Measurements from ENCODE around the gene MEIOSIN. TPM values are rescaled to one million over a fixed set of nuclear protein-coding genes. Genes with fewer than 3 reads are reported as not detected.

The MEIOSIN gene
- total RNA-seq, 1 donor from 2014 or later, result not detected

DNA sequence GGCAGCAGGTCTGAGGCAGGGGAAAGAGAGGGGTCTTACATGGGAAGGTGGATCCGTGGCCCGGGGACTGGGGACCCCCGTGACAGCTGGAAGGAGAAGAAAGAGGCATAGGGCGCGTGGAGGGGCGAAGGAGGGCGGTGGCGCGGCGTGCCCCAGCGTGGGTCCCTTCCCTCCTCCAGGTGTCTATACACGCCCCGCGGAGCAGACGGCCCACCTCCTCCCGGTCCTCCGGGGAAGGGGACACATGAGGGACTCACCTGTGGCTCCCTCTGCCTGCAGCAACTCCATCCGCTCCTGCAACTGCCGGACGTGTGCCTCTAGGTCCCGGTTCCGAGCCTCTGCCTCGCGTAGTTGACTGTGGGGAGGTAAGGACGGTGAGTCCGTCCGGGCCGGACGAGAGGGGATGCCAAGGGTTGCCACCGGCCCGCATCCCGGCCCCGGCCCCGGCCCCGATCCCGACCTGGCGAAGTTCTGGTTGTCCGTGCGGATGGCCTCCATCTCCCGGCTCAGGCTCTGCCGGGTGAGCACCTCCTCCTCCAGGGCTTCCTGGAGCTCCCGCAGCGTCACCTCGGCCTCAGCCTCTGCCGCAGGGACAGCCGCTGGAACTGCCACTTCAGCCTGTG, 38.2 kb downstream of the MEIOSIN start:
- H3K9me3 Mint-ChIP-seq, result no peaks in the 10 kb centered on the region
- H3K36me3 Mint-ChIP-seq (ENCODE audit: low read depth), result no peaks in the 10 kb centered on the region
- no peak overlapping the region for H3K27ac Mint-ChIP-seq
- H3K27me3 Mint-ChIP-seq, result peaks cover 20% of the 10 kb centered on the region
- peak overlapping the region; percentile 59 for H3K4me3 Mint-ChIP-seq
- H3K4me1 Mint-ChIP-seq, result peaks cover 12% of the 10 kb centered on the region
- DNase-seq, result no peak
- intact Hi-C loops (cut with micrococcal nuclease), result no loop called here

DNA sequence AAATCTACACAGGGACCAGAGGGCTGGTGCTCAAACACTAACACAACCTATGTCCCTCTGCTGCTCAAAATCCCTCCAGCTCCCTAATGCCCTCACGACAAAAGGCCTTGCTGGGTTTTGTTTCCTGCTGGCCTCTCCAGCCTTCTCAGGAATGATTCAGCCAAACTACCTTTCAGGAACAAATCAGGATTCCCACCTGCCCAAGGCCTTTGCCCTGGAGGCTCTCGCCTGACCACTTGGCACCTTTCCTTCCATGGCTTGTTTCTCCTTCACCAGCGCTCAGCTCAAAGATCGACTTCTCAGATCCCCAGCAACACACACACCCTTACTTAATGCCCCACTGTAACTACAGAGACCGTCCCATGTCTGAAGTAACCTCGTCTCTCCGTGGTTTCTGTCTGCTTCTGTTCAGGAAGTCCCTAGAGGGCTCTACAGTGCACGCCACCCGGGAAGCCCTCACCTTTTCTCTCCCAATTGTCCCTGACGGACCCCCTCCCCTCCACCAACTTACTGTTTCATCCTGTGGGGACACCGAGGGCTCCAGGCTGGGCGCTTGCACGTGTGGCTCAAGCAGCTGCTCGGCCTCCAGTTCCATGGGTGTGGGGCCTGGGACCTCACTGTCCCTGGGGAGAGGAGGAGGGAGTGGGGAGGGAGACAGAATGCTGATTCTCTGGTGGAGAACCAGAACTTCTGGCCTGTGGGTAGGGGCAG, 39.0 kb downstream of the MEIOSIN start:
- Mint-ChIP-seq H3K9me3 (no peaks in the 10 kb centered on the region), H3K4me3 (no peak overlapping the region), H3K4me1 (peaks cover 12% of the 10 kb centered on the region), H3K27me3 (peaks cover 21% of the 10 kb centered on the region), H3K27ac (no peak overlapping the region), H3K36me3 (ENCODE audit: low read depth) (peaks cover 1% of the 10 kb centered on the region)
- DNase-seq, result no peak
- intact Hi-C loops (cut with micrococcal nuclease), result no loop called here

DNA sequence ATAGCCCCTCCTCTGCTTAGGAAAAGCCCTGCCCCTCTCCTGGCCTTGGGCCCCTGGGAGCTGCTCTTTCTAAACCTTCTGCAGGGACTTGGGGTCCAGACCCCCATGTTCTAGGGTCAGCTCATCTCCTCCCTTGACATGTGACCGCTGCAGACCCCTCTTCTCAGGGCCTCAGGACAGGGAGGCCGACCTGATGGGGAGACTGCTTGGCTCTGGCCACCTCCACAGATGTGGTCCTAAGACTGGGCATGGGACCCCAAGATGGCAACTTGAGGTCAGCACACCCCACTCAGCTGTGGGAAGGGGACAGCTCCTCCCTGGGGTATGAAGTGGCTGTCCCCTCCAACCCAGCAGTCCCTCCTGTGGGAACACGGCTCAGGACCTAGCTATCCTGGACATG, 39.7 kb downstream of the MEIOSIN start:
- H3K4me1 Mint-ChIP-seq, result peaks cover 12% of the 10 kb centered on the region

DNA sequence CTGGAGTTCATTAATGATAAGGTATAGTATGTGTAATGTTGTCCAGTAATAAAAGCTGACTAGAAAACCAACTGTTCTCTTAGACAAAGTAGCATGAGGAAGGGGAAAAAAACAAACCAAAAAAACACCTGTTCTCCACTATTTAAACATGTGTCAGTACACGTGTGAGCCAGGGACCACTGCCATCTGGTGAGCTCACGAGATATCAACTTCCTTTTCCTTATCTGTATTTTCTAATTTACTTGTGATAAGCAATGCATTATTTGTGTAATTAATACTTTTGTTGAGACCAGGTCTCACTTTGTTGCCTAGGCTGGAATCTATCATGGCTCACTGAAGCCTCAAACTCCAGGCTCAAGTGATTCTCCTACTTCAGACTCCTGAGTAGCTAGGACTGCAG, 40.1 kb downstream of the MEIOSIN start:
- H3K4me1 Mint-ChIP-seq, result peaks cover 12% of the 10 kb centered on the region
- H3K4me3 Mint-ChIP-seq, result no peak overlapping the region

More for the DNA sequence above, 39.7 kb downstream of the MEIOSIN start:
- no peak for DNase-seq
- H3K36me3 Mint-ChIP-seq (ENCODE audit: low read depth), result peaks cover 1% of the 10 kb centered on the region
- no peaks in the 10 kb centered on the region for H3K9me3 Mint-ChIP-seq
- no peak overlapping the region for H3K27ac Mint-ChIP-seq
- intact Hi-C loops (cut with micrococcal nuclease), result no loop called here
- no peak overlapping the region for H3K4me3 Mint-ChIP-seq
- peaks cover 19% of the 10 kb centered on the region for H3K27me3 Mint-ChIP-seq

DNA sequence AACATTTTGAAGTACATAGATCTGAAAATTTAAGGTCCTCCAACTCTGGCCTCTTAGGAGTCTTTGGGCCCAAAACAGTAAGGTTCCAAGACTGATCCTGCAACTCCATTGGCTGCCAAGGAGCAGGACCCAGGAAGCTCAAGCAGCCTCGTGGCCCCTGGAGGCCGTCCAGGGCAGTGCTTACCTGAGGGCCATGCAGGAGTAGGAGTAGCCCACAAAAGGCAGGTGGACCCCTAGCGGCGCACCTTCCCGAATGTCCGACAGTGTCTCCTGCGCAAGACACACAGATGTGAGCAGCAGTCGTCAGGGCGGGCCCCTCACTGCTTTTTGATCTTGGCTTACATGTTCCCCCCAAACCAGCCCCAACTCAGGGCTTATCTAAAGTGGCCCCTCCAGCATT, 41.5 kb downstream of the MEIOSIN start:
- Mint-ChIP-seq H3K27ac (no peak overlapping the region), H3K4me1 (peaks cover 17% of the 10 kb centered on the region), H3K4me3 (no peak overlapping the region), H3K36me3 (ENCODE audit: low read depth) (peaks cover 3% of the 10 kb centered on the region), H3K27me3 (peaks cover 23% of the 10 kb centered on the region), H3K9me3 (no peaks in the 10 kb centered on the region)
- DNase-seq, result no peak
- intact Hi-C loops (cut with micrococcal nuclease), result no loop called here

More for the DNA sequence above, 40.1 kb downstream of the MEIOSIN start:
- Mint-ChIP-seq H3K9me3 (no peaks in the 10 kb centered on the region), H3K27me3 (peaks cover 19% of the 10 kb centered on the region), H3K36me3 (ENCODE audit: low read depth) (peaks cover 1% of the 10 kb centered on the region), H3K27ac (no peak overlapping the region)
- intact Hi-C loops (cut with micrococcal nuclease), result no loop called here
- no peak for DNase-seq

DNA sequence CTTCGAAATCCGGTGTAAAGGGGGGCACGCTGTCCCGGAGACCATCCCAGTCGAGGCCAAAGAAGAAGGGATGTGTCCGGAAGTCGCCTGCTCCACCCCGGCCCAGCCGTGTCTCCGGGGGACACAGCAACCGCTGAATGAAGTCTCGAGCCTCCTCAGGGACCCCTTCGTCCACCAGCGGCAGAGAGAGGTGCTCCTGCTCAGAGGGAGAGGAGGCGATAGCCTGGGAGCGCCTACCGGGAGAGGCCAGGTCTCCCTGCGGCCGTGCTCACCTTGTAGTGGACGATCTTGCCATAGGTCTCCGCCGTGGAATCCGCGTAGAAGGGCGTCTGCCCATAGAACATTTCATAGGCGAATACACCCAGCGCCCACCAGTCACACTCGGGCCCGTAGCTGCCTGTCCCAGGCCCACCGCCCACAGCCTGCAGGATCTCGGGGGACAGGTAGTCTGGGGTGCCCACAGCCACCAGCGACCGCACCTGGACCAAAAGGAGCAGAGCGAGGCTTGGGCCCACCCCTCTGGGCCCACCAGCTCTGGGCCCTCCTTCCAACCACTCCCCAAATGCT, 44.2 kb downstream of the MEIOSIN start:
- Mint-ChIP-seq H3K9me3 (no peaks in the 10 kb centered on the region), H3K4me3 (no peak overlapping the region)
- no peak for DNase-seq

DNA sequence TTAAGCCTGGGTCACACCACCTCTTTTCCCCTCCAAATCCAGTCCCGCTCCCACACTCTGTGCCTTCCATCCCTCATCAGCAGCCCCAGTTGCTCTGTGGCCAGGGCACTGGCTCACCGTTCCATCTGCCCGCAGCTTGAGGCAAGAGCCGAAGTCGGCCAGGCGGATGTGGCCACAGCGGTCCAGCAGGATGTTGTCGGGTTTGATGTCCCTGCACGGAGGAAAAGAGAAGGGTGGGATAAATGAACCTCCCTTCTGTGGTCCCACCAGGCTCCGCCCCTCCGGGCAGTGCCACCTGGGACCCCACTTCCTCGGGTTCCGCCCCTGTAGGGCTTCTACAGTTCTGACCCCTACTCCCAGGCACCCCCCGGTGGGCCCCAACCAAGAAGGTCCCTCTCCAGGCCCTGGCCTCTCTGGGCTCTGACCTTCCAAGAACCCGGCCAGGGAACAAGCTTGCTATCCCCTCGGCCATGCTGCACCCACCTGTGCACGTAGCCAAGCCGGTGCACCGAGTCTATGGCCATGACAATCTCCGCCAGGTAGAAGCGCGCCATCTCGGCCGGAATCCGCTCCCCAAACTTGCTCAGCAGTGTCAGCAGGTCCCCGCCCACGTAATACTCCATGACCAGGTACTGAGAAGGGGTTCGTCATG, 44.9 kb downstream of the MEIOSIN start:
- intact Hi-C loops (cut with micrococcal nuclease), result no loop called here
- peaks cover 15% of the 10 kb centered on the region for H3K4me1 Mint-ChIP-seq
- no peak for DNase-seq
- H3K27me3 Mint-ChIP-seq, result peaks cover 22% of the 10 kb centered on the region
- no peak overlapping the region for H3K27ac Mint-ChIP-seq
- H3K36me3 Mint-ChIP-seq (ENCODE audit: low read depth), result peaks cover 3% of the 10 kb centered on the region
- no peaks in the 10 kb centered on the region for H3K9me3 Mint-ChIP-seq
- H3K4me3 Mint-ChIP-seq, result peak overlapping the region; percentile 72

More for the DNA sequence above, 44.2 kb downstream of the MEIOSIN start:
- peaks cover 3% of the 10 kb centered on the region for H3K36me3 Mint-ChIP-seq (ENCODE audit: low read depth)
- peaks cover 23% of the 10 kb centered on the region for H3K27me3 Mint-ChIP-seq
- no peak overlapping the region for H3K27ac Mint-ChIP-seq
- intact Hi-C loops (cut with micrococcal nuclease), result no loop called here
- H3K4me1 Mint-ChIP-seq, result peaks cover 15% of the 10 kb centered on the region

DNA sequence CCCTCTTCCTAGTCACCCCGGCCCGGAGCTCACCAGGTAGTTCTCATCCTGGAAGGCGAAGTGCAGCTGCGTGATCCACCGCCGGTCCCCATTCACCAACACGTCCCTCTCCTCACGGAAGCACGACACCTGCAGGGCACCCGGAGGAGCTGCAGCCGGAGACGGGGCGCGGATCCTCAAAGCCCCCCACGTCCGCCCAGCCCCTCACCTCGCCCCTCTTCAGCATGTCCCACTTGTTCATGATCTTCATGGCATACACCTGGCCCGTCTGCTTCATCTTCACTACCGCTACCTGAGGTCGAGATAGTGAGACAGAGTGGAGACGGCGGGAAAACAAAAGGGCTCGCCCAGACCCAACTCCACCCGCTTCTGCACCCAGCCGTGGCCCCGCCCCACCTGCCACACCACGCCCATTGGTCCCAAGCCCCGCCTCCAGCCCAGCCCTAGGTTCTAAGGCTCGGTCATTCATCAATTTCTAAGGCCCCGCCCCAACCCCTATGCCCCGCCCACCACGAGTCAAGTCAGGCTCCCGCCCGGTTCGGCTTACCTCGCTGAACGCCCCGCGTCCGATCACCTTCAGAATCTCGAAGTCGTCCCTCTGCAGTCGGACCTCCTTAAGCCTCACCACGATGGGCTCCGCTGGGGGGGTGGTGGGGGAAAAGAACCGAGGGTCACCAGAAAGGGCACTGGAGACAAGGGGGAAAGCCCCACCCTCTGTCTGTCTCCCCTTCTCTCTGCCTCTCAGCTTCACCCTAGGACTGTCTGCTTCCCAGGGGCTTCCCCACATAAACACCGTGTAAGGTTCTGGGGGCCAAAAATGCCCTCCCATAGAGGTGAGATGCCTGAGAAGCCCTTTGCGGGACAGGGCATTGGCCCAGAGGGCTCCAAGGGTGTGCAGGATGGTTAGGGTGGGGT, 46.2 kb downstream of the MEIOSIN start:
- DNase-seq, result peak; percentile 96
- H3K9me3 Mint-ChIP-seq, result no peaks in the 10 kb centered on the region
- H3K36me3 Mint-ChIP-seq (ENCODE audit: low read depth), result peaks cover 6% of the 10 kb centered on the region
- peaks cover 15% of the 10 kb centered on the region for H3K4me1 Mint-ChIP-seq
- intact Hi-C loops (cut with micrococcal nuclease), result loop anchor here (1.0 kb wide), 2 partner anchors 9 to 13 kb away; partner anchors contain the start of gene DMWD
- H3K27me3 Mint-ChIP-seq, result peaks cover 26% of the 10 kb centered on the region
- peak overlapping the region; percentile 34 for H3K27ac Mint-ChIP-seq
- H3K4me3 Mint-ChIP-seq, result peak overlapping the region; percentile 72

DNA sequence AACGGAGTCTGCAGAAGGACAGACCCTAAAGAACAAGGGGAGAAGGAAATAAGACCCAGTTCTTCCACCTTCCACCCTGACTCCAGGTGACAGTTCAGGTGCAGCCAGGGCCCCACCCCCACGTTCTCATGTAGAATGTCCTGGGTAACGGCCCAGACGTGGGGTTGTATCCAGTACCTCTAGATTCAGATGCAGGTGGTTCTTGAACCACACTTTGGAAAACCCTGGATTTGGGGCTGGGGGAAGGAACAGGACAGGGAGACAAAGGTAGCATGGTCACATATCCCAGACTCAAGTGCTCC, 46.9 kb downstream of the MEIOSIN start:
- peaks cover 27% of the 10 kb centered on the region for H3K27me3 Mint-ChIP-seq
- H3K27ac Mint-ChIP-seq, result no peak overlapping the region
- no peak for DNase-seq
- H3K4me1 Mint-ChIP-seq, result peaks cover 15% of the 10 kb centered on the region
- H3K9me3 Mint-ChIP-seq, result no peaks in the 10 kb centered on the region
- peaks cover 6% of the 10 kb centered on the region for H3K36me3 Mint-ChIP-seq (ENCODE audit: low read depth)
- H3K4me3 Mint-ChIP-seq, result no peak overlapping the region
- intact Hi-C loops (cut with micrococcal nuclease), result no loop called here

DNA sequence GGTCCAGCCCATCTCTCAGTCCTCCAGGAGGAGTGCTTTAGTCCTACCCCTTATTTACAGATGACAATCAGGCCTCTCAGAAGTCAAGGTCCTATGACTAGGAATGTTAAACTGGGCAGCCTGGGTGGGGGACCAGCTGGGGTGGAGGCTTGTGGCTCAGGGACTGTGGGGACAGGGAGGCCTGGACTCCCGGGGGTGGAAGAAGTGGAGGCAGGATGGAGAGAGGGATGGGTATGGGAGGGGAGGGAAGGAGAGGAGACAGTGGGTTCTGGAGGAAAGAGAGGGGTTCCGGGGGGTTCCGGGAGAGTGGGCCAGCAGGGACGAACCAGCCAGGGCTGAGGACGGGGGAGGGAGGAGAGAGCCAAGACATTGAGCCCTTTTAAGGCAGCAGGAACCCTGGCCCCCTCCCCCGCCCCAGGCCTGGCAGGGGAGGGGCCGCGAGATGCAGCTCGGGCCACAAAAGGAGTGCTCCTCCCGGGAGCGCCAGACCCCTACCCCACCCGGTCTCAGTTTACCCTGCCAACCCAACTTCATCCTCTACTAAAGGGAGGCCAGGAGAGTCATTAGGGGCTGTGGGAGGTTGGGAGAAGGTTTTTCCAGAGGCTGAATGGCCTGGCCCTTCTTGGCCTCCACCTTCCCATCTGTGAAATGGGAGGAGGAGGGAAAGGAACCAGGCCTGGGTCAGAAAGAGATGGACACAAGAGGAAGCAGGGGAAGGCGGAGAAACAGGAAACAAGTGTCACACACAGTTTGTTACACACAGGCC, 47.4 kb downstream of the MEIOSIN start:
- intact Hi-C loops (cut with micrococcal nuclease), result no loop called here
- no peak for DNase-seq
- H3K27ac Mint-ChIP-seq, result no peak overlapping the region
- no peaks in the 10 kb centered on the region for H3K9me3 Mint-ChIP-seq
- H3K4me1 Mint-ChIP-seq, result peaks cover 15% of the 10 kb centered on the region
- H3K36me3 Mint-ChIP-seq (ENCODE audit: low read depth), result peaks cover 8% of the 10 kb centered on the region
- H3K4me3 Mint-ChIP-seq, result no peak overlapping the region
- H3K27me3 Mint-ChIP-seq, result peaks cover 29% of the 10 kb centered on the region

DNA sequence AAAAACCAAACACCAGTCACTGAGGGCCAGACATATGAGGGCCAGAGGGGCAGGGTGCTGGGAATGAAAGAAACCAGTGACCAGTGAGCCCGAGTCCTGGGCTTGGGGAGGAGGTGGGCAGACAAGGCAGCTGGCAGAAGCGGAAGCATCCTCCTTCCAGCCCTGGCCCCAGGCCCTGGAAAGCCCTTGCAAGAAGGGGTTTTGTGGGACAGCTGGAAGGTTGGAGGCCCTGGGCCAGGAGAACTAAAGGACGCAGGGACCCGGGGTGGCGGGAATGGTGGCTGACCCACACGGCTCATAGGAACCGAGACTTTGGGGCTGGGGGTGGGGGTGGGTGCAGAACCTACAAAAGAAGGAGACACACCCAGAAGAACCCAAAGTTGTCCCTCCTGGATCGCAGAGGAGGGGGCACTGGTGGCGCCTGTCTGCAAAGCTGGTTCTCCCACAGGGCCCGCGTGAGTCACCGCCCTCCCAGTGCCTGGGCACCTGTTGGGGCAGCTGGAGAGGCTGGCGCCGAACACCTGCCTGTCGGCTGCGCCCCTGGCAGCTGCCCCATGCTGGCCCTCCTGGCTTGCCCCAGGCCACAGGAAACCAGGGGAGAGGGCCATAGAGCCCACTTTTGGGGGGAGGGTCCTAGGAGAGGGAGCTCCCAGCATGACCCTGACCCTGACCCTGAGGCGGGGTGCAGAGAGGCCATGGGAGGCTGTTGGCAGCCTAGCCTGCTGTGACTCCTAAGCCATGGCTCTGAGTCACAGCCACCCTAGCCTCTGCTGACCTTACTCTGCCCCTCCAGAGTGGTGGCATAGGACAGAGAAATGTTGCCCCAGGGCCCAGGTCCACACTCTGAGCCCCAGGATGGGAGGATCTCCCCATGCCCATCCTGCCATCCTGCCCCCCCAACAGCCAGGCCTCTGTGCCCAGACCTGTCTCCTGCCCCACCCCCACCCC, 48.2 kb downstream of the MEIOSIN start:
- H3K36me3 Mint-ChIP-seq (ENCODE audit: low read depth), result peaks cover 12% of the 10 kb centered on the region

DNA sequence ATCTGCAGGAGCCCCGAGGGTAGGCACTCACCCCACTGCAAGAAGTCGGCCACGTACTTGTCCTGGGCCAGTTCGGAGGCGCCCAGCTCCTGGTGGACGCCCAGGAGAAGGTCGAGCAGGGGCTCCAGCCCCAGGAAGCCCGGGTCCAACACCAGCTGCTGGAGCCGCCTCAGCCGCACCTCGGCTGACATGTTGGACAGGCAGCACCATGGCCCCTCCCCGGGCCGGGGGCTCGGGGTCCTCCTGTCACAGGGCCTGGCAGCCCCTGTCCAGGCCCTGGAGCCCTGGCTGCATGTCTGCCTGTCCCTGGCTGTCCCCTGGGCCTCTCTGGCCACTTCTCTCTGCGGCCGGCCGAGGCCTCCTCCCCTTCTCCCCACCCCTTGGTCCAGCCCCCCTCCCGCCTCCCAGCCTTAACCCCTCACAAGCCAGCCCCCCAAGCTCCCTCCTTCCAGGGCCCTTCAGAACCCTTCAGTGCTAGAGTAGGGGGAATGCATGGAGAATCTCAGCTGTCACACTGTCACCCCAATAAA, 49.0 kb downstream of the MEIOSIN start, which contains the start of gene DMPK:
TSS of gene DMPK (minus strand) at position 329 of the 530 bp plus-strand sequence. CDS start at position 191, 138 bp downstream.
- Mint-ChIP-seq H3K9me3 (no peaks in the 10 kb centered on the region), H3K27ac (no peak within 1 kb of the TSS), H3K27me3 (peaks cover 29% of the 10 kb centered on the region), H3K36me3 (ENCODE audit: low read depth) (peaks cover 16% of the 10 kb centered on the region), H3K4me1 (peaks cover 15% of the 10 kb centered on the region), H3K4me3 (no peak within 1 kb of the TSS)
- no peak for DNase-seq
- intact Hi-C loops (cut with micrococcal nuclease), result no loop called here

More for the DNA sequence above, 48.2 kb downstream of the MEIOSIN start:
- intact Hi-C loops (cut with micrococcal nuclease), result no loop called here
- Mint-ChIP-seq H3K4me1 (peaks cover 15% of the 10 kb centered on the region), H3K9me3 (no peaks in the 10 kb centered on the region), H3K27me3 (peaks cover 29% of the 10 kb centered on the region), H3K4me3 (no peak overlapping the region), H3K27ac (no peak overlapping the region)
- no peak for DNase-seq
